Hepatocyte (in vitro differentiated cells): ENCODE results near the gene PRRC2C.

ENCODE experiments used
- EZH2 ChIP-seq: fragments of 200-600 bp; sonication (generic); IDR thresholded peaks from 2 replicates; pipeline ENCODE4 v1.6.1; 2016; ENCODE audit warnings: antibody characterized with exemption, mild to moderate bottlenecking, borderline replicate concordance
- TF ChIP-seq, protein P1 (sequence below): fragments of 200-600 bp; sonication (generic); IDR thresholded peaks from 2 replicates; pipeline ENCODE4 v1.5.1; 2016; ENCODE audit warnings: antibody characterized with exemption, mild to moderate bottlenecking; ENCODE audit not compliant: poor library complexity

DNA sequence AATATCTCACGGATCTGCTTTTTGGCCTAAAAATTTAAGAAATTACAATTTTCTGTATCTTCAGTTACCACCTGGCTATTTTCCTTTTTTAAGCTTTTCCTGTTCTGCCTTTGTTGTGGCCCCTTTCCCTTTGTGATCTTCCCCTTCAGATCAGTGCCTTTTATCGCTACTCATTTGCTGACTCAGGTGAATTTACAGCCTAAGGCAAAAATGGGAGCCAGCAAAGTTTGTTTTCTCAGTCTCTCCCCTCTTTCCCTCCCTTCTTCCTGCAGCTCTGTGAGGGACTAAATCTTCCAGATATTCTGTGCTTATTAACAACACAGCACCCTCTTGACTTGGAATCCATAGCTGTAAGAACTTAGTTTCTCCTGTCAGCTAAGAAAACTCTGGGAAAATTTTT, 5.3 kb upstream of the PRRC2C start:
- no peak for TF ChIP-seq EZH2
- TF ChIP-seq, protein P1, sequence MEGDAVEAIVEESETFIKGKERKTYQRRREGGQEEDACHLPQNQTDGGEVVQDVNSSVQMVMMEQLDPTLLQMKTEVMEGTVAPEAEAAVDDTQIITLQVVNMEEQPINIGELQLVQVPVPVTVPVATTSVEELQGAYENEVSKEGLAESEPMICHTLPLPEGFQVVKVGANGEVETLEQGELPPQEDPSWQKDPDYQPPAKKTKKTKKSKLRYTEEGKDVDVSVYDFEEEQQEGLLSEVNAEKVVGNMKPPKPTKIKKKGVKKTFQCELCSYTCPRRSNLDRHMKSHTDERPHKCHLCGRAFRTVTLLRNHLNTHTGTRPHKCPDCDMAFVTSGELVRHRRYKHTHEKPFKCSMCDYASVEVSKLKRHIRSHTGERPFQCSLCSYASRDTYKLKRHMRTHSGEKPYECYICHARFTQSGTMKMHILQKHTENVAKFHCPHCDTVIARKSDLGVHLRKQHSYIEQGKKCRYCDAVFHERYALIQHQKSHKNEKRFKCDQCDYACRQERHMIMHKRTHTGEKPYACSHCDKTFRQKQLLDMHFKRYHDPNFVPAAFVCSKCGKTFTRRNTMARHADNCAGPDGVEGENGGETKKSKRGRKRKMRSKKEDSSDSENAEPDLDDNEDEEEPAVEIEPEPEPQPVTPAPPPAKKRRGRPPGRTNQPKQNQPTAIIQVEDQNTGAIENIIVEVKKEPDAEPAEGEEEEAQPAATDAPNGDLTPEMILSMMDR: no peak
